Limb (tissue), 2 donors: ENCODE data around the gene SPDYC.
A peak's percentile ranks its signal among the peaks of the same experiment; 100 is the strongest.
"Not testable (repeated sequence)": the region's sequence is repeated elsewhere in the genome, so short reads cannot be mapped to it uniquely, and the experiment has no call there.

Experiments
- DNase-seq, 2 donors: peaks; one replicate each; pipeline ENCODE4 v3.0.0-alpha.2; 2016; ENCODE audit errors: extremely low spot score in 2 of 2

SPDYC gene

DNA sequence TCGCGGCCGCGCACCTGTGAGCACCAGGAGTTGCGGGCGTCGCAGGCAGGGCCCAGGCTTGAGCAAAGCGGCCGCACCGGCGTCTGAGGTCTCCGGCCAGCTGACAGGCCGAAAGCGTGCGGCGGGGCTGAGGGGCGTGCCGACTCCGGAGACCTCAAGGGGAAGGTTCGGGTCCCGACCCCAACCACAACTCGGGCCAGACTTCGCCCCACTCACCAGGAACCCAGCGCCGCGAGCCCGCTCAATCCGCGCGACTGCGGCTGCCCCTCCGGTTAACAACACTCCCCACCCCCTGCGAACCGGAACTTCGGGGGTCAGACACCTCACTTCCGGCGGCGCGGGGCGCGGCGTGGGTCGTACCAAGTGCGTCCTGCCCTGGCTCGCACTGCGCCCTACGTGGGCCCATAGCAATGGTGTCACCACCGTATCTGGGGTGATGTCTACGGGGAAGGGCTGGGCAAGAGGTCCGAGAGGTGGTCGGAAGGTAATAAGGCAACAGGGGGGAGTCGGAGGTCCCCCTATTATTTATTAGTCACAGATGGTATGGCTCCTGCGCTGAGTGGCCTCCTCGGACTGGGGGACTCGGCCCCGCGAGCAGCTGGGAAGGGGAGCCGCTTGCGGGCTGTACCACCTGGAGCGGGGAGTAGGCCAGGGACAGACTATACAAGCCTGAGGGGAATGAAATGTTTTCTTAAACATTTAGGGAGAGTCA, 35.6 kb upstream of the SPDYC start, which contains the start of gene SYVN1:
SYVN1 (minus strand) TSS at position 280 of the 712 bp plus-strand sequence. CDS start 918 bp downstream, outside the sequence.
- DNase-seq, result peak; percentile 95 to 96

DNA sequence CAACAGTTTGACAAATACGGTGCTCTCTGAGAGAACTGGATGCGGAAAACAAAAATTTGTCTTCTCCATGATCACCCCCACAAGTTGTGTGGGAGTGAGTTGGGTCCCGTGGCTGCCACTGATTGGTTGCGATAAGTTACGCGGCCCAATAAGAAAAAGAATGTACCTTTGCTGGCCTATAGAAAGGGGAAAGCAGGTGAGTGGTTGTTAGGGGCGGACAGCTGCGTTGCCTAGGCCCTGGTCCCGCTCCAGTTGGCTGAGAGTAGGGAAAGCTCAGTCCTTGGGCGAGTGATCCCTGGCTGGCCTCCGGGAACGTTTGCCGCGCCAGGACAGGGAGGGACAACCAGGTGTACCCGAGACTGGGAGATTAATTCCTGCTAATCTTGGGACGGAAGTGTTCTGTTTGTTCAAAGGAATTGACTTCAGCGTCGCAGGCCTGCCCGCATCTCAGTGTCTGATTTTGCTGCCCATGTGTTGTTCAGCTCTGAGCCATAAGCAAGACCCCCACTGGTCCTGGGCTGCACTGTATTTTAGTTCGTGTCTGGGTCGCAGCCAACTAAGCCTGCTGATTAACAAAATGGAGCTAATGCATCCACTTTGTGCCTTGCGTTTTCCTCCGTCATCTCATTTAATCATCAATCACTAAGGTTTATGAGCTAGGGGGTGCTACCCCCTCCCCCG, 34.9 kb upstream of the SPDYC start:
- DNase-seq, result peak in 1 of 2 donors; percentile 89

DNA sequence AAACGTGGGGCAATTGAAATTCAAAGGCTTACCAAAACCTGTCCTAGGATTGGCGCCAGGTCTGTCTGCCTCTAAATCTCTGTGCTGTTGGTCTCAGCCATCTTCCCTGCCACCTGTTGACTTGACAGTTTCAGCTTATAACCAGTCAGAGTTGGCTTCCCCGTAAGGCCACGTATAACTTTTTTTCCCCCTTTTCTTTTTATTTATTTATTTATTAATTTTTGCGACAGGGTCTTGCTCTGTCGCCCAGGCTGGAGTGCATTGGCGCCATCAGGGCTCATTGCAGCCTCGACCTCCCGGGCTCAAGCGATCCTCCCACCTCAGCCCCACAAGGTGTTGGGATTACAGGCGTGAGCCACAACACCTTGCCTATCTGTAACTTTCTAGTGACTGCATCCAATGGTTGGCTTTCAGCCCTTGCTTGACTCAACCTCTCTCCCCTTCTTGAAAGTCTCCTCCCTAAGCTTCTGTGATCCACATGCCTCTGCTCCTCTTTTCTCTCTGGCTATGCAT, 34.3 kb upstream of the SPDYC start:
- no peak for DNase-seq

DNA sequence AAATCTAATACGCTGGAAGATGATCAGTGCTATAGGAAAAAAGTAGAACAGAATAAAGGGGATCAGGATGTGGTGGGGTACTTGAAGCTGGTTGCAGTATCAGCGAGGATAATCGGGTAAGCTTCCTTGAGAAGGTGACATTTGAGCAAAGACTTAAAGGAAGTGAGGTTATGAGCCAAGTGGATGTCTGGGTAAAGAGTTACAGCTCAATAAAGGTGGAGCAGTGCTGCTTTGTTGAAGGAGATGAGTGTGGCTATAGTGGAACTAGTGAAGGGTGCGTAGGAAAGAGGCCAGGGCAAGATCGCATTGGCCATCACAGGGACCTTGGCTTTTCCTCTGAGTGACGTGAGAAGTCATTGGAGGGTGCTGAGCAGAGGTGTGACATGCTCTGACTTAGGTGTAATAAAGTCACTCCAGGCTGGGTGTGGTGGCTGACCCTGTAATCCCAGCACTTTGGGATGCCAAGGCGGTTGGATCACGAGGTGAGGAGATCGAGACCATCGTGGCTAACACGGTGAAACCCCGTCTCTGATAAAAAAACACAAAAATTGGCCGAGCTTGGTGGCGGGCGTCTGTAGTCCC, 33.4 kb upstream of the SPDYC start:
- DNase-seq, result no peak

DNA sequence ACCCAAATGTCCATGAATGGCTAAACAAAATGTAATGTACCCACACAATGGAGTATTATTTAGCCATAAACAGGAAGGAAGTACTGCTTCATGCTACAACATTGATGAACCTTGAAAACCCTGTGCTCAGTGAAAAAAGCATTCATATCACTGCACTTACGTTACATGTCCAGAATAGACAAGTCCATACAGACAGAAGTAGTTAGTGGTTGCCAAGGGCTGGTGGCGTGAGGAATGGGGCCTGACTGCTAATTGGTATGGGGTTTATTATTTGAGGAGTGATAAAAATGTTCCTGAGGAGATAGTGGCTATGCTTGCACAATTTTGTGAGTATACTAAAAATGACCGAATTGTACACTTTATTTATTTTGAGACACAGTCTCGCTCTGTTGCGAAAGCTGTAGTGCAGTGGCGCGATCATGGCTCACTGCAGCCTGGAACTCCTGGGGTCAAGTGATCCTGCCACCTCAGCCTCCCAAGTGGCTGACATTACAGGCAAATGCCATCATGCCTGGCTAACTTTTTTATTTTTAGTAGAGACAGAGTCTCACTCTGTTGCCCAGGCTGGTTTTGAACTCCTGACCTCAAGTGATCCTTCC, 28.0 kb upstream of the SPDYC start:
- DNase-seq, result no peak

DNA sequence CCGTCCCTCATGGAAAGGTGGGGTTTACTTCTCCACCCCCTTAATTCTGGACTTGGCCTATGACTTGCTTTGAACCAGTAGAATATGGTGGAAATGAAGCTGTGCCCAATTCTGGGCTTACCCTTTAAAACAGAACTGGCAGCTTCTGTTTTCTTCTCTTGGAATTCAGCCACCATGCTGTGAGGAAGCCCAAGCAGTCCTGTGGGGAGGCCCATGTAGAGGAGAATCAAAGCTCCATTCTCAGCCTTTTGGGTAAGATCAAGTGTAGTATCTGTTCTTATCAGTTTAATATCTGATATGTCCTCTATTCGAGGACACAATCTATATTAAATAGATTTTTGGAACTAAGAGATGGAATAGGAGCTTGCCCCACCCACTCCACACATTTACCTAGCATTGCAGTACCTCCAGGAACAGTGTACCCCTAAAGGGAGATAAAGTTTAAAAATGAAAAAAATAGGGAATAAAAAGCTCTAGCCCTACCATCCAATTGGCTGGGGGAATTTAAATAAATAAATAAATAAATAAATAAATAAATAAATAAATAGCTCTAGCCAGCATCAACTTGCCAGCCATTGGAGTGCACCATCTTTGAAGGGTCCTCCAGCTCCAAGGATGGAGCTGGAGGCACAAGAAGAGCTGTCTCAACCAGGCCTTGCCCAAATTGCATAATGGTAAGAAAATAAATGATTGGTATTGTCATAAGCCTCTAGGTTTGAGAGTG, 22.5 kb upstream of the SPDYC start:
- DNase-seq, result no peak

DNA sequence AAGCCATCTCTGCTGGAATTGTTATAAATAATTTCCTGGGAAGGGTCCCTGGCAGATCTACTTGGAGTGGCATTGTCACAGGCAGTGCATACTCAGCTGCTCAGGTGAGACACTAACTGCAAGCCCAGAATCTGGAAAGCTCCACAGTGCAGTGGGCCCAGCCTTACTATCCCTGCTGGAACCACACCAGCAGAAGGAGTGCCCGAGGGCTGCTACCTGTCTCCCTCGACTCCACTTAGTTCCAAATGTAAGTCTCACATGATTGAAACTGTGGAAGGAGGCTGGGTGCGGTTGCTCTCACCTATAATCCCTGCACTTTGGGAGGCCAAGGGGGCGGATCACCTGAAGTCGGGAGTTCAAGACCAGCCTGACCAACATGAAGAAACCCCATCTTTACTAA, 21.4 kb upstream of the SPDYC start:
- DNase-seq, result no peak

DNA sequence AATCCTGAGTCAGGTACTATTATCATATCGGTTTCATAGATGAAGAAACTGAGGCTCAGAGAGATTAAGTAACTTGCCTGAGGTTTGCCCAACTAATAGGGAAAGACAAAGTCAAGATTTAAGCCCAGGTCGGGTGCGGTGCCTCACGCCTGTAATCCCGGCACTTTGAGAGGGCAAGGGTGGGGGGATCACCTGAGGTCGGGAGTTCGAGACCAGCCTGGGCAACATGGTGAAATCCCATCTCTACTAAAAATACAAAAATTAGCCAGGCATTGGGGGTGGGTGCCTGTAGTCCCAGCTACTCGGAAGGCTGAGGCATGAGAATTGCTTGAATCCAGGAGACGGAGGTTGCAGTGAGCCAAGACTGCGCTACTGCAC, 19.9 kb upstream of the SPDYC start:
- DNase-seq, result not testable (repeated sequence)

DNA sequence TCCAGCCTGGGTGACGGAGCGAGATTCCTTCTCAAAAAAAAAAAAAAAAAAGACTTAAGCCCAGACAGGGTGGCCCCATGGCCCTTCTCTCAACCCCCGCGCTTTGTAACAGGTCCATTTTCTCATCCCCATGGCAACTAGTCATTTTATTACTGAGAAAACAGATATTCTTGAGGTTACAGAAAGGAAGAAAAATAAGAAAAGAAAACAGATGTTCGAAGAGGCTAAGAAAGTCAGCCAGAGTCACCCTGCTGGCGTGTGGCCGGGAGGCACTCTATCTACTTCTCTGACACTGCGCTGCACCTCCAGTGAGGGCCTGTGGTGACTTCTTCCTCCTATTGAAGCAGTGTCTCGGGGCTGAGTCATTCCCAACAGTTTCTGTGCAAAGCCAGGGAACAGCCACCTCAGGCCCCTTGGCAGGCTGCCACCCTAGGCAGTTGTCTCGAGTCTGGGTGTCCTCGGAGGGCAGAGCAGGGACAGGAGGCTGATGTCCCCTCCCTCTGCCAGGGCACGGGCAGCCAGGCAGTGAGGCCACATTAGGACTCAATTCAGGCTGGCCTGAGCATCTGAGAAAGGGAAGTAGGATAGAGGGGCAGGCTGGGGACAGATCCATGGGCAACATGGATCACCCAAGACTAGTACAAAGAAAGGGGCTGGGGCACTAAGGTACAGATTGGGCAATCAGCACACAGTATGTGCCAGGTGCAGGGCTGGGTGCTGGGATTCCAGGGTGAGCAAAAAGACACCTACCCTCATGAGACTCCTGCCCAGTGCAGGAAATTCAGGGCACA, 19.3 kb upstream of the SPDYC start:
- peak; percentile 57 to 66 for DNase-seq

DNA sequence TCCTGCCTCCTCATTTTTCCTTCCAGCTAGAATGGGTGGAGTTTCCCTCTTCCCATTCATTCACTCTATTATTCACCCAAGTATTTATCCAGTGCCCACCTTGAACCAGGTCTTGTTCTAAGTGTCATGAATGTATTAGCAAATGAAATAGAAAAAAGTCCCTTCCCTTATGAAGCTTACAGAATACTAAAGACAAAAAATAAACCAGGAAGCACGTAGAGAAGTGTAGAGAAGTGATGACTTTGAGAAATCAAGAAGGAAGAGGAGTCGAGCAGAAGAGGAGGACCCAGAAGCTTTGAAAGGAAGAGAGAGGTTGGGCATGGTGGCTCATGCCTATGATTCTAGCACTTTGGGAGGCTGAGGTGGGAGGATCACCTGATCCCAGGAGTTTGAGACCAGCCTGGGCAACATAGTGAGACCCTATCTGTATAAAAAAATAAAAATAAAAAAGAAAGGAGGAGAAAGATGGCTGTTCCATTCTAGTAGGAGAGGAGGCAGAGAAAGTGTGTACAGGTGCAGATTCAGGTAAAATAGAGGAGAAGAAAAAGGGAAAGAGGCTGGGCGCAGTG, 18.6 kb upstream of the SPDYC start:
- DNase-seq, result no peak

DNA sequence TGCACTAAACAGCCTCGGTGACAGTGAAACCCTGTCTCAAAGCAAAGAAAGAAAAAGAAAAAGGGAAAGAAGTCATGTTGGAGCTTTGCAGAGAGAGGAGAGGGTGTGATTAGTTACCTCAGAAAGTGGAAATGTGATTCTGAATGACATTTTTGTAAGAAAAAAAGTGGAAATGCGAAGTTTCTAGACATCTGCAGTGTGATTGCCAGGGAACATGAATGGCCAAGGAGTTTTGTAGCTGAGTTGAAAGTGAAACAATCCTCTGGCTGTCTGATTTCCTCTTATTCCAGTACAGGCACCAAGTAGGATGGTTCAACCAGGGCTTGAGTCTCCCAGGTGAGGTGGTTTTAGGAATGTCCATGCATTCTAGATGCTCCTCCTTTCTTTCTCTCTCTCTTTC, 17.9 kb upstream of the SPDYC start:
- DNase-seq, result no peak

DNA sequence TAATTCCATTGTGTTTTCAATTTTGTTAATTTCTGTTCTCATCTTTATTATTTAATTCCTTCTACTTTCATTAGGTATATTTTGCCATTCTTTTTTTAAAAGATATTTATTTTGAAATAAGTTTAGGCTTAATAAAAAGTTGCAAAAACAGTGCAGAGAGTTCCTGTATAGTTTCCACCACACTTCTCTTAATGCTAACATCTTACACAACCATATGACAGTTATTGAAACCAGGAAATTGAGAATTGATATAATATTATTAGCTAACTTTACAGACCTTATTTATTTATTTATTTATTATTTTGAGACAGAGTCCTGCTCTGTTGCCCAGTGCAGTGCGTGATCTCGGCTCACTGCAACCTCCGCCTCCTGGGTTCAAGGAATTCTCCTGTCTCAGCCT, 13.8 kb upstream of the SPDYC start:
- DNase-seq, result no peak

DNA sequence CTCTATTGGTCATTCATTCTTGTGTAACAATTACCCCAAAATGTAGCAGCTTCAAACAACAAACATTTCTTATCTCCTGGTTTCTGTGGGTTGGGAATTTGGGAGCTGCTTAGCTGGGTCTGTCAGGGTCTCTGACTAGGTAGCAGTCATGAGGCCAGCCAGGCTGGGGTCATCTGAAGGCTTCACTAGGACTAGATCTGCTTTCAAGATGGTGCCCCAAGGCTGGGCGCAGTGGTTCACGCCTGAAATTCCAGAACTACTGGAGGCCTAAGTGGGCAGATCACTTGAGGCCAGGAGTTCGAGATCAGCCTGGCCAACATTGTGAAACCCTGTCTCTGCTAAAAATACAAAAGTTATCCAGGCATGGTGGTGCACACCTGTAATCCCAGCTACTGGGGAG, 13.1 kb upstream of the SPDYC start:
- no peak for DNase-seq

DNA sequence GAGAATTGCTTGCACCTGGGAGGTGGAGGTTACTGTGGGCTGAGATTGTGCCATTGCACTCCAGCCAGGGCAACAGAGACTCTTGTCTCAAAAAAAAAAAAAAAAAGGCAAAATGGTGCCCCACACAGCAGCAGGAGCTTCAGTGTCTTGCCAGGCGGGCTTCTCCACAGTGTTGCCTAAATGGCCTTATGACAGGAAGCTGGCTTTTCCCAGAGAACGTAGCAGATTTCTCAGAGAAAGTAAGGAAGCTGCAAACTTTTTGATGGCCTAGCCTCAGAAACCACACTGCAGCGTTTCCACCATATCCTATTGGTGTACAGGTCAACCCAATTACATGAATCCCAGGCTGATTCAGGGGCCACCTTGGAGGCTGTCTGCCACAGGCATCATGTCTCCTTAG, 12.7 kb upstream of the SPDYC start:
- DNase-seq, result no peak

DNA sequence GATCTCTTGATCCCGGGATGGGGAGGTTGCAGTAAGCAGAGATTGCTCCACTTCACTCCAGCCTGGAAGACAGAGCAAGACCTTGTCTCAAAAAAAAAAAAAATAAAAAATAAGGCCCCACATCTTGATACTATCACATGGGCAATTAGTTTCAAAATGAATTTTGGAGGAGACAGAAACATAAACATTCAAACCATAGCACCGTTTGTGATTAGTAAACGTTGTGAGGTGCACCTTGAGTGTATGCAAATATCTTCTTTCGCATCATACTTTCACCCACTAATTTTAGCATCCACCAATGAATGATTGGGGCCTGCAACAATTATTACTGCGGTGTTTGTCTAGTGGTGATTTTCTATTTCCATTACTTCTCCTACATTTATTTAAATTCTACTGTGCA, 11.0 kb upstream of the SPDYC start:
- DNase-seq, result no peak

DNA sequence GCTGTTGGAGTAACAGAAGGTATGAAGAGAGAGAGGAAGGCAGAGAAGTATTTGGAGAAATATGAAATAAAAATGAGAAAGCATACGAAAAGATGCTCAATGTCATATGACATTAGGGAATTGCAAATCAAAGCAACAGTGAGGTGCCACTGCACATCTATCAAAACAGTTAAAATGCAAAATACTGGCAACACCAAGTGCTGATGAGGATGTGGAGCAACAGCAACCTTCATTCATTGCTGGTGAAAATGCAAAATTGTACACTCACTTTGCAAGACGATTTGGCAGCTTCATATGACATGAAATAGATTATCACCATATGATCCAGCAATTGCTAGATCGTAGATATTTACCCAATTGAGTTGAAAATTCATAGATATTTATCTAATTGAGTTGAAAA, 9.4 kb upstream of the SPDYC start:
- no peak for DNase-seq

DNA sequence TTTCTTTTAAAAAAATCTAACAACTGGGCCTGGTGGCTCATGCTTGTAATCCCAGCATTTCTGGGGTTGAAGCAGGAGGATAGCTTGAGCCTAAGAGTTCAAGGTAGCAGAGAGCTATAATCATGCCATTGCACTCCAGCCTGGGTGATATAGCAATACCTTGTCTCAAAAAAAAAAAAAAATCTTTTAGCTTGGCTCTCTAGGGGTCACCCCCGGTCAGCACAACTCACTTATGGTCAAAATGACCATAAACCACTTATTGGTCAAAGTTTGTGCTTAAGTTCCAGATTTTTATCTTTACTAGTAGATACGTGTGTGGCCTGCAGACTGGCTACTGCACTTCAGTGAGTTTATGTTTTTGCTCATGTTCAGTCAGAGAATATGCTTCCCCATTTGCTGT, 6.3 kb upstream of the SPDYC start:
- DNase-seq, result no peak

DNA sequence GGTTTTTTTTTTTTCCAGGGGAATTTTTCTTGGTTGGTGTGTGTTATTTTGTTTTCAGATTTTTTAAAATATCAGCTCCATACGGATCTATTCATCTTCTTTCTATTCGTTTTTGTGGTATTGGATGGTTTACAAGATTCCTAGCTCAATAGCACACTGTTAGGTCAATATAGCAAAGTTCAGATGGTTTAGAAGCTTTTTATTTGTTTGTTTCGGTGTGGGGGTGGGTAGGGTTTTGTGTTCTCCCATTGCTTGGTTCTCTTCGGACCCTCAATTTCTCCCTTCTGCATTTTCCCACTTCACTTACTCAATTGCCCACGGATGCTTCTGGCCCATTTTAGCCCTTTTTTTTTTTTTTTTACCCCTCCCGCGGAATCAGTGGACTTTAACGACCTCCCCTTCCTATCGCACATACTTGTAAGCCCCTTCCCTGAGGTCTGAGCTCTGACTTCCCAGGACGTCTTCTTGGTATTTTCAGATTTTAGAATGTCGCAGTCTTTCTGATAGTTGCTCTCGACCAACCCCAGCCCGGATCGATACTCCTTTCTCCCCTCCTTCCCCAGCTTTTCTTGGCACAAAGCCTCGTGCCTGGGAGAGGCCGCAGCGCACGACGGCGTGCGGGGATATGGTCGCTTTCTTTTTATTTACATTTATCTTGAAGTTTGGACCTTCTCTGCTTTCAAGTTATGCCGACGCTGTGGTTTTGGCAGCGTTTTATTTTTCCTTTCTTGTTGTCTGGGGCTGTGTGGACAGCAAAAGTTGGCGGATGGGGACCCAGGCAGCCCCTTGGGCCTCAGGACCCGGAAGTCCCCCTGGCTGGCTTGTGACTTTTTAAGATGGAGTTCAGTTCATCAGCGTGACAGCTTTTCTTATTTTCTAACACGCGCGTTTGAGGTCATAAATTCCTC, 4.4 kb upstream of the SPDYC start:
- DNase-seq, result no peak

DNA sequence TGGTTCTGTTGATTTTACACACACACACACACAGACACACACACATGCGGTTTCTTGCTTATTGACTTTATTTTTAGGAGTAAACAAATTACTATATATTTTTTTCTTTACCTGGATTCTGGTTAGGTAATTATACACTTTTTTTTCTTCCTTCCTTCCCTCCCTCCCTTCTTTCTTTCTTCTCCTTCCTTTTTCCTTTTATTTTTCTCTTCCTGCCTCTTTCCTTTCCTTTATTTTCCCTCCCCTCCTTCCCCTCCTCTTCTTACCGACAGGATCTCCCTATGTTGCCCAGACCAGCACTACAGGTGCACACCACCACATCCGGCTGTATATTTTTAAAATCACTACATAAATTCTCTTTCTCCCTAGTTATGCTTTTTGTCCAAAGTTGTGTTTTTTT, 3.1 kb upstream of the SPDYC start:
- no peak for DNase-seq
